Gastrocnemius medialis (tissue), 4 donors: ENCODE measurements around the gene ZNF503. TPM values are rescaled to one million over a fixed set of nuclear protein-coding genes. Genes with fewer than 3 reads are reported as not detected.

Experiments used
- ATAC-seq, 2 donors: fragments of 150-250 bp; one replicate each; pipeline ENCODE4 v1.9.1; 2016
- DNase-seq, 2 donors: peaks; one replicate each; pipeline ENCODE4 v3.0.0-alpha.2; 2019
- H3K27ac ChIP-seq, 4 donors: fragments of 200-600 bp; sonication (generic); 1 replicate in 1 of 4; 2 replicates in 3 of 4; pipeline ENCODE4 v1.5.1; 2016 to 2018; ENCODE audit warnings: mild to moderate bottlenecking in 2 of 4, moderate library complexity in 1 of 4
- H3K27me3 ChIP-seq, 3 donors: fragments of 200-600 bp; sonication (generic) in 2 of 3; 1 replicate in 1 of 3; 2 replicates in 2 of 3; pipeline versions ENCODE4 v1.5.1 to v1.6.0; 2016 to 2019; ENCODE audit warnings: mild to moderate bottlenecking in 1 of 3, moderate library complexity in 1 of 3
- H3K36me3 ChIP-seq, 2 donors: fragments of 200-600 bp; sonication (generic) in 1 of 2; one replicate each; pipeline ENCODE4 v1.5.1; 2017 to 2018
- H3K4me1 ChIP-seq, 2 donors: fragments of 200-600 bp; sonication (generic) in 1 of 2; one replicate each; pipeline ENCODE4 v1.5.1; 2016 to 2017; ENCODE audit warnings: mild to moderate bottlenecking in 2 of 2
- H3K4me3 ChIP-seq, 4 donors: fragments of 200-600 bp; sonication (generic) in 3 of 4; 1 replicate in 1 of 4; 2 replicates in 3 of 4; pipeline ENCODE4 v1.5.1; 2016 to 2019; ENCODE audit warnings: mild to moderate bottlenecking in 2 of 4
- H3K9me3 ChIP-seq, 3 donors: fragments of 200-600 bp; sonication (generic) in 2 of 3; 1 replicate in 1 of 3; 2 replicates in 2 of 3; pipeline ENCODE4 v1.5.1; 2016 to 2019
- CTCF ChIP-seq, 5 experiments: fragments of 450-650 bp in 3 of 5; fragments of 200-600 bp in 2 of 5; sonication (generic) in 2 of 5; IDR thresholded peaks in 4 of 5; conservative IDR thresholded peaks in 1 of 5; 1 replicate in 4 of 5; 2 replicates in 1 of 5; pipeline ENCODE4 v1.5.1; 2016 to 2019; ENCODE audit warnings: antibody characterized with exemption in 5 of 5, mild to moderate bottlenecking in 3 of 5, moderate library complexity in 3 of 5
- POLR2A ChIP-seq, 2 donors: fragments of 450-650 bp; IDR thresholded peaks; one replicate each; pipeline ENCODE4 v1.6.1; 2017; ENCODE audit warnings: antibody characterized with exemption in 2 of 2, mild to moderate bottlenecking in 2 of 2, moderate library complexity in 2 of 2
- in situ Hi-C, 4 donors: fragments of 200-750 bp; cut with MboI; loops; one replicate each; pipeline versions ENCODE4 v1.15.0 to v1.8.0; 2017; ENCODE audit warnings: low sequenced_read_pairs in 4 of 4
- intact Hi-C: fragments of 100-400 bp; cut with DNase I; formaldehyde crosslinking; loops from one replicate; pipeline ENCODE4 v1.15.1; 2023; ENCODE audit warnings: low total_unique reads
- total RNA-seq, 4 donors: library from RNA; depleted of rRNA; stranded (reverse); fragments of >200 nt; gene quantifications; one replicate each; pipeline versions ENCODE4 v1.1.0 to v1.2.3, GENCODE V29; 2016

Gene ZNF503
- total RNA-seq, 4 donors from 2014 or later: 1.7 to 2.0 (median 1.8) TPM

GRCh38 chr10:75408911-75409885, 7.6 kb upstream of the ZNF503 start:
- Histone ChIP-seq H3K27me3 (peaks cover 0 to 27% (median 21%) of the 10 kb centered on the region in 3 donors), H3K4me1 (peaks cover 3 to 4% of the 10 kb centered on the region in 2 donors), H3K4me3 (peak overlapping the region; percentile 80 to 100 (median 82)), H3K9me3 (no peaks in the 10 kb centered on the region), H3K27ac (peak overlapping the region; percentile 80 to 92 (median 85)), H3K36me3 (no peaks in the 10 kb centered on the region)
- intact Hi-C loops (loop anchor here (10.0 kb wide), 1 partner anchor 1146 kb away; no protein-coding TSS in a partner anchor), in situ Hi-C loops (no loop called here)
- ATAC-seq (peak; percentile 81 to 86), DNase-seq (peak; percentile 31 to 54)
- peak; percentile 15 to 25 for TF ChIP-seq POLR2A (IDR thresholded peaks at IDR 0.05)
- TF ChIP-seq CTCF (IDR thresholded peaks at IDR 0.05 in 4 of 5, conservative IDR thresholded peaks at IDR 0.05 in 1 of 5): no peak

GRCh38 chr10:75408509-75408875, 6.9 kb upstream of the ZNF503 start:
- in situ Hi-C loops (no loop called here), intact Hi-C loops (loop anchor here (10.0 kb wide), 1 partner anchor 1146 kb away; no protein-coding TSS in a partner anchor)
- DNase-seq: no peak

GRCh38 chr10:75407713-75408508, 6.3 kb upstream of the ZNF503 start:
- no peak for ATAC-seq
- DNase-seq: no peak
- Histone ChIP-seq H3K36me3 (no peaks in the 10 kb centered on the region), H3K27ac (peak overlapping the region; percentile 80 to 92 (median 85)), H3K4me1 (peaks cover 4 to 15% of the 10 kb centered on the region in 2 donors), H3K4me3 (peak overlapping the region; percentile 80 to 100 (median 82)), H3K9me3 (no peaks in the 10 kb centered on the region), H3K27me3 (peaks cover 0 to 38% (median 32%) of the 10 kb centered on the region in 3 donors)
- intact Hi-C loops (loop anchor here (10.0 kb wide), 1 partner anchor 1147 kb away; no protein-coding TSS in a partner anchor), in situ Hi-C loops (no loop called here)
- TF ChIP-seq POLR2A (IDR thresholded peaks at IDR 0.05): no peak

More at GRCh38 chr10:75408509-75408875, 6.9 kb upstream of the ZNF503 start:
- Histone ChIP-seq H3K9me3 (no peaks in the 10 kb centered on the region), H3K36me3 (no peaks in the 10 kb centered on the region), H3K27ac (peak overlapping the region; percentile 80 to 92 (median 85)), H3K27me3 (peaks cover 0 to 34% (median 26%) of the 10 kb centered on the region in 3 donors), H3K4me1 (peaks cover 4 to 10% of the 10 kb centered on the region in 2 donors), H3K4me3 (peak overlapping the region; percentile 80 to 100 (median 82))
- TF ChIP-seq POLR2A (IDR thresholded peaks at IDR 0.05) (no peak), CTCF (IDR thresholded peaks at IDR 0.05 in 4 of 5, conservative IDR thresholded peaks at IDR 0.05 in 1 of 5) (no peak)
- no peak for ATAC-seq

GRCh38 chr10:75407224-75407712, 5.7 kb upstream of the ZNF503 start:
- intact Hi-C loops: loop anchor here (10.0 kb wide), 1 partner anchor 1148 kb away; no protein-coding TSS in a partner anchor
- peak overlapping the region; percentile 80 to 100 (median 82) for H3K4me3 ChIP-seq
- TF ChIP-seq CTCF (IDR thresholded peaks at IDR 0.05 in 4 of 5, conservative IDR thresholded peaks at IDR 0.05 in 1 of 5) (no peak), POLR2A (IDR thresholded peaks at IDR 0.05) (no peak)
- H3K9me3 ChIP-seq: no peaks in the 10 kb centered on the region
- peaks cover 4 to 20% of the 10 kb centered on the region in 2 donors for H3K4me1 ChIP-seq
- no peak for ATAC-seq
- DNase-seq: no peak
- in situ Hi-C loops: no loop called here
- H3K27me3 ChIP-seq: peaks cover 0 to 38% (median 36%) of the 10 kb centered on the region in 3 donors
- peak overlapping the region in 2 of 4 donors; percentile 85 to 92 for H3K27ac ChIP-seq
- no peaks in the 10 kb centered on the region for H3K36me3 ChIP-seq
